Measurements from ENCODE around the gene TENM3.

GRCh38 chr4:182799515-182800215, 556.5 kb downstream of the TENM3 start:
- TF ChIP-seq CTCF (IDR thresholded peaks at IDR 0.05; ENCODE audit: extremely low read depth in 1 of 2, insufficient read depth in 1 of 2, low read depth in 1 of 2, low read length in 2 of 2) (no peak), POLR2AphosphoS5 (IDR thresholded peaks at IDR 0.05; ENCODE audit: insufficient read depth, low read depth, low read length) (no peak), JUN (IDR thresholded peaks at IDR 0.05; ENCODE audit: borderline replicate concordance, insufficient read depth, insufficient read length, low read depth) (no peak), POLR2A (IDR thresholded peaks at IDR 0.05; ENCODE audit: low read depth, low read length) (no peak), EZH2 (IDR thresholded peaks at IDR 0.05; ENCODE audit: borderline replicate concordance, low read depth, low read length, severe bottlenecking) (no peak), MAX (IDR thresholded peaks at IDR 0.05; ENCODE audit: insufficient read depth, insufficient read length) (no peak)
